ENCODE results near the gene ESD. TPM values are rescaled to one million over a fixed set of nuclear protein-coding genes. Genes with fewer than 3 reads are reported as not detected.

Gene ESD, protein sequence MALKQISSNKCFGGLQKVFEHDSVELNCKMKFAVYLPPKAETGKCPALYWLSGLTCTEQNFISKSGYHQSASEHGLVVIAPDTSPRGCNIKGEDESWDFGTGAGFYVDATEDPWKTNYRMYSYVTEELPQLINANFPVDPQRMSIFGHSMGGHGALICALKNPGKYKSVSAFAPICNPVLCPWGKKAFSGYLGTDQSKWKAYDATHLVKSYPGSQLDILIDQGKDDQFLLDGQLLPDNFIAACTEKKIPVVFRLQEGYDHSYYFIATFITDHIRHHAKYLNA
- total RNA-seq, result 10 to 100 TPM; 71.7 to 73.7 TPM

GRCh38 chr13:46796515-46797474 is at the start of gene ESD:
Gene ESD, minus strand, starts transcription at chr13:46797161. Its CDS starts 5,748 bp downstream, at chr13:46791413.
- ATAC-seq (peak; percentile 89), DNase-seq (peak; percentile 93)
- Mint-ChIP-seq H3K4me1 (peaks cover 32% of the 10 kb centered on the region), H3K27me3 (no peaks in the 10 kb centered on the region), H3K36me3 (peaks cover 12% of the 10 kb centered on the region), H3K27ac (peak within 1 kb of the TSS; percentile 97), H3K9me3 (ENCODE audit: low read depth) (no peaks in the 10 kb centered on the region), H3K4me3 (peak within 1 kb of the TSS; percentile 92)
- CTCF ChIA-PET, result interaction anchor here (1.0 to 1.2 kb wide), 3 partner anchors 12 to 246 kb away, joined by 4 to 5 read pairs (median 4); no protein-coding TSS in a partner anchor

- Mint-ChIP-seq H3K36me3 (no peaks in the 10 kb centered on the region), H3K27me3 (peaks cover 11% of the 10 kb centered on the region), H3K9me3 (ENCODE audit: low read depth) (no peaks in the 10 kb centered on the region), H3K4me3 (no peak overlapping the region), H3K4me1 (no peaks in the 10 kb centered on the region), H3K27ac (no peak overlapping the region)
- no peak for ATAC-seq
- DNase-seq, result no peak
- CTCF ChIA-PET, result interaction anchor here (1.0 kb wide), 1 partner anchor 11 kb away, joined by 3 read pairs; no protein-coding TSS in a partner anchor
These were observed 49.8 kb upstream of the ESD start for GRCh38 chr13:46846726-46847125.

DNA sequence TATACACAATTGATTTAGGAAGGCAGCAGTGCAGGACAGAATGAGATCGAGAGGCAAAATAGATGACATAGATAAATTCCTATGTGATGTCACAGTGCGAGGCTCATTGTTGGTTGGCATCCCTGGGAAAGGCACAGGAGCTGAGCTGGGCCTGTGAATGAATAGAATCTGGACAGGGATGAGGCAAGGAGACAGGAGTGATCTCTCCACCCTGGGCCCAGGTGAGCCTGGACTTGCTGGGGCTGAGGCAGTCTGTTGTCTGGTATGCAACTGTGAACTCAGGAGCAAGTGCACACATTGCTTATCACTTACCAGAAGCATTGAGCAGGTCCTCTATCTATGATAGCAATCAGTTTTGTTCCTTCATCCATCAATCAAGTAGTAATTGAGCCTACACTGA is 48.2 kb upstream of the ESD start:
- no peak overlapping the region for H3K4me3 Mint-ChIP-seq
- H3K27me3 Mint-ChIP-seq, result peaks cover 12% of the 10 kb centered on the region
- H3K4me1 Mint-ChIP-seq, result no peaks in the 10 kb centered on the region
- no peaks in the 10 kb centered on the region for H3K36me3 Mint-ChIP-seq
- ATAC-seq (no peak), DNase-seq (no peak)
- no peaks in the 10 kb centered on the region for H3K9me3 Mint-ChIP-seq (ENCODE audit: low read depth)
- CTCF ChIA-PET, result interaction anchor here (0.9 kb wide), 1 partner anchor 13 kb away, joined by 3 read pairs; no protein-coding TSS in a partner anchor
- no peak overlapping the region for H3K27ac Mint-ChIP-seq

- DNase-seq (no peak), ATAC-seq (no peak)
- CTCF ChIA-PET, result interaction anchor here (0.9 kb wide), 1 partner anchor 12 kb away, joined by 3 read pairs; no protein-coding TSS in a partner anchor
- no peaks in the 10 kb centered on the region for H3K4me1 Mint-ChIP-seq
- H3K27me3 Mint-ChIP-seq, result peaks cover 12% of the 10 kb centered on the region
- no peaks in the 10 kb centered on the region for H3K9me3 Mint-ChIP-seq (ENCODE audit: low read depth)
- H3K27ac Mint-ChIP-seq, result no peak overlapping the region
- no peak overlapping the region for H3K4me3 Mint-ChIP-seq
- H3K36me3 Mint-ChIP-seq, result no peaks in the 10 kb centered on the region
These were observed 47.5 kb upstream of the ESD start for GRCh38 chr13:46844431-46844830.

- no peak for ATAC-seq
- Mint-ChIP-seq H3K4me1 (no peaks in the 10 kb centered on the region), H3K4me3 (no peak overlapping the region), H3K36me3 (no peaks in the 10 kb centered on the region), H3K27ac (no peak overlapping the region), H3K9me3 (ENCODE audit: low read depth) (no peaks in the 10 kb centered on the region), H3K27me3 (peaks cover 18% of the 10 kb centered on the region)
- CTCF ChIA-PET, result no interaction called here
- DNase-seq, result no peak
These were observed 42.4 kb upstream of the ESD start for GRCh38 chr13:46839399-46839798.

GRCh38 chr13:46834657-46835056 is 37.7 kb upstream of the ESD start:
- Mint-ChIP-seq H3K9me3 (ENCODE audit: low read depth) (no peaks in the 10 kb centered on the region), H3K27me3 (peaks cover 26% of the 10 kb centered on the region), H3K4me3 (no peak overlapping the region), H3K27ac (no peak overlapping the region), H3K36me3 (no peaks in the 10 kb centered on the region), H3K4me1 (no peaks in the 10 kb centered on the region)
- DNase-seq (no peak), ATAC-seq (no peak)
- CTCF ChIA-PET, result interaction anchor here (1.3 kb wide), 1 partner anchor 128 kb away, joined by 3 read pairs; no protein-coding TSS in a partner anchor

GRCh38 chr13:46831588-46832194 is 34.7 kb upstream of the ESD start:
- CTCF ChIA-PET, result interaction anchor here (0.6 to 1.4 kb wide), 3 partner anchors 13 to 29 kb away, joined by 3 to 4 read pairs (median 3); no protein-coding TSS in a partner anchor
- no peak for ATAC-seq
- Mint-ChIP-seq H3K27ac (no peak overlapping the region), H3K27me3 (peaks cover 22% of the 10 kb centered on the region), H3K9me3 (ENCODE audit: low read depth) (no peaks in the 10 kb centered on the region), H3K4me3 (no peak overlapping the region), H3K4me1 (no peaks in the 10 kb centered on the region), H3K36me3 (no peaks in the 10 kb centered on the region)
- peak; percentile 46 for DNase-seq

GRCh38 chr13:46830405-46831005 is 33.5 kb upstream of the ESD start:
- H3K4me3 Mint-ChIP-seq, result no peak overlapping the region
- CTCF ChIA-PET, result interaction anchor here (1.2 to 1.5 kb wide), 2 partner anchors 10 to 239 kb away, joined by 3 read pairs; no protein-coding TSS in a partner anchor
- ATAC-seq (no peak), DNase-seq (no peak)
- no peaks in the 10 kb centered on the region for H3K9me3 Mint-ChIP-seq (ENCODE audit: low read depth)
- no peaks in the 10 kb centered on the region for H3K36me3 Mint-ChIP-seq
- no peak overlapping the region for H3K27ac Mint-ChIP-seq
- no peaks in the 10 kb centered on the region for H3K4me1 Mint-ChIP-seq
- H3K27me3 Mint-ChIP-seq, result peaks cover 22% of the 10 kb centered on the region

- Mint-ChIP-seq H3K36me3 (no peaks in the 10 kb centered on the region), H3K4me3 (no peak overlapping the region), H3K9me3 (ENCODE audit: low read depth) (no peaks in the 10 kb centered on the region), H3K27me3 (peaks cover 15% of the 10 kb centered on the region), H3K4me1 (no peaks in the 10 kb centered on the region), H3K27ac (no peak overlapping the region)
- DNase-seq (no peak), ATAC-seq (no peak)
- CTCF ChIA-PET, result interaction anchor here (0.8 kb wide), 1 partner anchor 56 kb away, joined by 3 read pairs; no protein-coding TSS in a partner anchor
These were observed 25.6 kb upstream of the ESD start for GRCh38 chr13:46822551-46822950.

- Mint-ChIP-seq H3K36me3 (peaks cover 4% of the 10 kb centered on the region), H3K4me1 (no peaks in the 10 kb centered on the region), H3K9me3 (ENCODE audit: low read depth) (peaks cover 3% of the 10 kb centered on the region), H3K4me3 (no peak overlapping the region), H3K27ac (no peak overlapping the region), H3K27me3 (peaks cover 25% of the 10 kb centered on the region)
- CTCF ChIA-PET, result no interaction called here
- DNase-seq (no peak), ATAC-seq (no peak)
These were observed 21.0 kb upstream of the ESD start for GRCh38 chr13:46817838-46818476.

DNA sequence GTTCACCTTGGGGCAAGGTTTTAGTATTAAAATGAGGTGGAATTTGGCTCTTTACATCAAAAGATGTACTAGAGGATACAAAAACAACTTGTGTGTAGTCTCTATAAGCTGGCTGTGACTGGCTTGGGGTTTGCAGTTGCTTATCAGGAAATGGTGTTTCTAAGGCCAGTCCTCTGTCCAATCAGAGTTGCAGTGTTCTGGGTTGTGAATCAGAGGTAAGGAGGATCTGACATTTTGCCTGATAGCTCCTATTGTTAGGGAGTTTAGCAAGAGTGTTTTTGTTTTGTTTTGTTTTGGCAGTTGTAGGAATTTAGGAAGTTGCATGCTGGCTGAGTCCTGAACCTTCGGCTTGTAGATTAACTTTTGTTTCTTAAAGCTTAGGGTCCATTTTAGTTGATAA is 20.1 kb upstream of the ESD start:
- H3K4me3 Mint-ChIP-seq, result no peak overlapping the region
- DNase-seq, result no peak
- CTCF ChIA-PET, result no interaction called here

GRCh38 chr13:46816371-46816770 is 19.4 kb upstream of the ESD start:
- Mint-ChIP-seq H3K4me3 (no peak overlapping the region), H3K4me1 (peaks cover 2% of the 10 kb centered on the region), H3K9me3 (ENCODE audit: low read depth) (peaks cover 14% of the 10 kb centered on the region), H3K27me3 (peaks cover 24% of the 10 kb centered on the region), H3K36me3 (peaks cover 13% of the 10 kb centered on the region), H3K27ac (no peak overlapping the region)
- DNase-seq (no peak), ATAC-seq (no peak)
- CTCF ChIA-PET, result interaction anchor here (1.2 kb wide), 1 partner anchor 15 kb away, joined by 3 read pairs; no protein-coding TSS in a partner anchor

More for the DNA sequence above, 20.1 kb upstream of the ESD start:
- no peak overlapping the region for H3K27ac Mint-ChIP-seq
- peaks cover 12% of the 10 kb centered on the region for H3K36me3 Mint-ChIP-seq
- peaks cover 12% of the 10 kb centered on the region for H3K9me3 Mint-ChIP-seq (ENCODE audit: low read depth)
- H3K27me3 Mint-ChIP-seq, result peaks cover 24% of the 10 kb centered on the region
- peaks cover 2% of the 10 kb centered on the region for H3K4me1 Mint-ChIP-seq
- ATAC-seq, result no peak

Data from activated CD8-positive, alpha-beta memory T cell treated with anti-CD3 and anti-CD28 coated beads, Interleukin-2, amount 10 ng/mL, durations not matched to agents 7 days and 5 days (primary cell).